Epithelial cell of proximal tubule (primary cell): ENCODE results near the gene MAML3. TPM values are rescaled to one million over a fixed set of nuclear protein-coding genes. Genes with fewer than 3 reads are reported as not detected.

Experiments
- DNase-seq: peaks from one replicate; pipeline ENCODE4 v3.0.0-alpha.2; 2011; ENCODE audit warnings: low read depth
- H3K4me3 ChIP-seq: 2 replicates; pipeline ENCODE4 v1.5.1; 2011; ENCODE audit warnings: low read depth, mild to moderate bottlenecking, low read length
- CTCF ChIP-seq: conservative IDR thresholded peaks from 2 replicates; pipeline ENCODE4 v1.5.1; 2012; ENCODE audit warnings: low read depth, mild to moderate bottlenecking, low read length
- total RNA-seq: library from RNA; depleted of rRNA; stranded (reverse); fragments of >200 nt; gene quantifications from 2 replicates; pipeline ENCODE4 v1.2.3, GENCODE V29; 2015

MAML3 gene
- total RNA-seq, 1 donor from 2014 or later = 1.2 TPM

- DNase-seq = no peak
- TF ChIP-seq CTCF = no peak
- no peak overlapping the region for H3K4me3 ChIP-seq
These were observed 280.7 kb downstream of the MAML3 start for GRCh38 chr4:139873111-139873860.

- TF ChIP-seq CTCF = no peak
- DNase-seq = peak; percentile 77
- H3K4me3 ChIP-seq = no peak overlapping the region
These were observed 281.7 kb downstream of the MAML3 start for GRCh38 chr4:139872274-139872673.

- no peak overlapping the region for H3K4me3 ChIP-seq
- no peak for DNase-seq
- TF ChIP-seq CTCF = no peak
These were observed 284.2 kb downstream of the MAML3 start for GRCh38 chr4:139869810-139870209.

GRCh38 chr4:139866276-139866962 lies 287.6 kb downstream of the MAML3 start:
- TF ChIP-seq CTCF = no peak
- no peak for DNase-seq
- H3K4me3 ChIP-seq = no peak overlapping the region

GRCh38 chr4:139865537-139865936 lies 288.4 kb downstream of the MAML3 start:
- DNase-seq = no peak
- no peak for TF ChIP-seq CTCF
- no peak overlapping the region for H3K4me3 ChIP-seq

- TF ChIP-seq CTCF = no peak
- no peak for DNase-seq
- H3K4me3 ChIP-seq = no peak overlapping the region
These were observed 290.5 kb downstream of the MAML3 start for GRCh38 chr4:139863531-139863930.
